Smooth muscle cell (in vitro differentiated cells): ENCODE measurements around the gene ARHGDIB. TPM values are rescaled to one million over a fixed set of nuclear protein-coding genes. Genes with fewer than 3 reads are reported as not detected.

Source experiments
- DNase-seq: peaks from one replicate; lab custom pipeline; 2025; ENCODE audit not compliant: unreplicated experiment; lab: John Stamatoyannopoulos, UW
- H2AFZ ChIP-seq: fragments of 200-600 bp; sonication (generic); 2 replicates; pipeline ENCODE4 v1.6.0; 2016; ENCODE audit warnings: antibody characterized with exemption, low read depth, mild to moderate bottlenecking
- H3F3A ChIP-seq: fragments of 200-600 bp; sonication (generic); 2 replicates; pipeline ENCODE4 v1.6.0; 2017; ENCODE audit warnings: antibody characterized with exemption, low read depth
- H3K27ac ChIP-seq: fragments of 200-600 bp; sonication (generic); 2 replicates; pipeline ENCODE4 v1.5.1; 2016; ENCODE audit warnings: low read depth, mild to moderate bottlenecking
- H3K27me3 ChIP-seq: fragments of 200-600 bp; sonication (generic); 2 replicates; pipeline ENCODE4 v1.6.1; 2016; ENCODE audit warnings: low read depth, mild to moderate bottlenecking
- H3K36me3 ChIP-seq: fragments of 200-600 bp; sonication (generic); 2 replicates; pipeline ENCODE4 v1.5.1; 2016; ENCODE audit warnings: low read depth
- H3K4me1 ChIP-seq: fragments of 200-600 bp; sonication (generic); 2 replicates; pipeline ENCODE4 v1.5.1; 2016; ENCODE audit warnings: low read depth
- H3K4me2 ChIP-seq: fragments of 200-600 bp; sonication (generic); 2 replicates; pipeline ENCODE4 v1.6.0; 2016; ENCODE audit warnings: mild to moderate bottlenecking
- H3K4me3 ChIP-seq: fragments of 200-600 bp; sonication (generic); 2 replicates; pipeline ENCODE4 v1.5.1; 2016; ENCODE audit warnings: mild to moderate bottlenecking
- H3K79me2 ChIP-seq: fragments of 200-600 bp; sonication (generic); 2 replicates; pipeline ENCODE4 v1.6.0; 2016; ENCODE audit warnings: low read depth, mild to moderate bottlenecking
- H3K9ac ChIP-seq: fragments of 200-600 bp; sonication (generic); 2 replicates; pipeline ENCODE4 v1.6.0; 2016; ENCODE audit warnings: low read depth
- H3K9me3 ChIP-seq: fragments of 200-600 bp; sonication (generic); replicated peaks from 2 replicates; pipeline ENCODE4 v1.5.1; 2016; ENCODE audit warnings: low read depth
- H4K20me1 ChIP-seq: fragments of 200-600 bp; sonication (generic); 2 replicates; pipeline ENCODE4 v1.6.0; 2016; ENCODE audit warnings: low read depth
- WGBS: methylation state at CpG from one replicate; pipeline ENCODE4 v1.1.7; 2016; ENCODE audit warnings: low lambda C conversion rate; 5-methylcytosine and 5-hydroxymethylcytosine counted together
- polyA plus RNA-seq: library from polyadenylated mRNA; unstranded; fragments of >200 nt; fragmentation: Nextera tagmentation; extraction: Ambion mirVana; gene quantifications from 2 replicates; pipeline ENCODE4 v1.2.1, GENCODE V29; 2016
- total RNA-seq: library from RNA; depleted of rRNA; stranded (reverse); fragments of >200 nt; gene quantifications from 2 replicates; pipeline ENCODE4 v1.2.3, GENCODE V29; 2014
- TF ChIP-seq, protein P1 (sequence below): fragments of 200-600 bp; sonication (generic); IDR thresholded peaks from 2 replicates; pipeline ENCODE4 v1.5.1; 2017; ENCODE audit warnings: borderline replicate concordance, mild to moderate bottlenecking, antibody characterized with exemption; ENCODE audit not compliant: insufficient read depth, poor library complexity, severe bottlenecking

ARHGDIB gene
- total and polyA plus RNA-seq, 2 experiments from 2014 or later = 35.8 to 36.4 TPM

DNA sequence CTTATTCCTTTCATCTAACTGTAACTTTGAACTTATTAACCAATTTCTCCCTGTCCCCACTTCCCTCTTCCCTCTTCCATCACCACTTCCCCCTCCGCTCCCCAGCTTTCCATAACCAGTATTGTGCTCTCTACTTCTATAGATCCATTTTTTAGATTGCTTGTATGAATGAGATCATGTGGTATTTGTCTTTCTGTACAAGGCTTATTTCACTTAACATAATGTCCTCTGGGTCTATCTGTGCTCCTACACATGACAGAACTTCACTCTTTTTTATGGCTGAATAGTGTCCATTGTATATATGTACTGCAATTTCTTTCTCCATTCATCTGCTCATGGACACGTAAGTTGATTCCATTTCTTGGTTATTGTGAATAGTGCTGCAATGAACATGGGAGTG, 37.5 kb downstream of the ARHGDIB start:
- H3K27me3 ChIP-seq = no peaks in the 10 kb centered on the region
- no peak overlapping the region for H3K27ac ChIP-seq
- H3K36me3 ChIP-seq = no peaks in the 10 kb centered on the region
- no peaks in the 10 kb centered on the region for H3K9me3 ChIP-seq
- H3K4me1 ChIP-seq = peaks cover 6% of the 10 kb centered on the region
- WGBS = 96% methylated on average over 2 of the region's 2 CpGs
- no peaks in the 10 kb centered on the region for H3K79me2 ChIP-seq
- no peaks in the 10 kb centered on the region for H3F3A ChIP-seq
- H3K4me3 ChIP-seq = no peak overlapping the region
- H3K9ac ChIP-seq = no peak overlapping the region
- no peaks in the 10 kb centered on the region for H4K20me1 ChIP-seq
- no peak overlapping the region for H3K4me2 ChIP-seq
- no peak for DNase-seq
- peak overlapping the region; percentile 18 for H2AFZ ChIP-seq
- TF ChIP-seq, protein P1, sequence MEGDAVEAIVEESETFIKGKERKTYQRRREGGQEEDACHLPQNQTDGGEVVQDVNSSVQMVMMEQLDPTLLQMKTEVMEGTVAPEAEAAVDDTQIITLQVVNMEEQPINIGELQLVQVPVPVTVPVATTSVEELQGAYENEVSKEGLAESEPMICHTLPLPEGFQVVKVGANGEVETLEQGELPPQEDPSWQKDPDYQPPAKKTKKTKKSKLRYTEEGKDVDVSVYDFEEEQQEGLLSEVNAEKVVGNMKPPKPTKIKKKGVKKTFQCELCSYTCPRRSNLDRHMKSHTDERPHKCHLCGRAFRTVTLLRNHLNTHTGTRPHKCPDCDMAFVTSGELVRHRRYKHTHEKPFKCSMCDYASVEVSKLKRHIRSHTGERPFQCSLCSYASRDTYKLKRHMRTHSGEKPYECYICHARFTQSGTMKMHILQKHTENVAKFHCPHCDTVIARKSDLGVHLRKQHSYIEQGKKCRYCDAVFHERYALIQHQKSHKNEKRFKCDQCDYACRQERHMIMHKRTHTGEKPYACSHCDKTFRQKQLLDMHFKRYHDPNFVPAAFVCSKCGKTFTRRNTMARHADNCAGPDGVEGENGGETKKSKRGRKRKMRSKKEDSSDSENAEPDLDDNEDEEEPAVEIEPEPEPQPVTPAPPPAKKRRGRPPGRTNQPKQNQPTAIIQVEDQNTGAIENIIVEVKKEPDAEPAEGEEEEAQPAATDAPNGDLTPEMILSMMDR = no peak

DNA sequence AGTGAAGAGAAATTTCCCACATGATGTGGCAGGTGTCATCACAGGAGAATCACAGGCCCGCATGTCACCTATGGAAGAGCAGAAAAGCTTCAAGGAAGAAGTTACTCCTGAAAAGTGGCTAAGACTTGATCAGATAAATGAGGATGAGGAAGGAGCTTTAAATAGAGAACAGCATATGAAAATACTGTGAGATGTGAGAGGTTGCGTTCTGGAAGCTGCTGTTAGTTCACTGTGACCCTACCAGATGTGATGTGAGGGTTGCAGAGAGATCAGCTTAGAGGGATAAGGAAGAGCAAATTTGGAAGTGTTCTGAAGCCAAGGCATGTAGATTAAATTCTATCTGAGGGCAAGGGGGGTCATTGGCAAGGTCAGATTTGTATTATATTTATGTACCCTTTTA, 40.2 kb downstream of the ARHGDIB start:
- H2AFZ ChIP-seq = no peak overlapping the region
- TF ChIP-seq, protein P1 = no peak
- no peak overlapping the region for H3K9ac ChIP-seq
- H3F3A ChIP-seq = no peaks in the 10 kb centered on the region
- no peak overlapping the region for H3K4me3 ChIP-seq
- H3K4me1 ChIP-seq = no peaks in the 10 kb centered on the region
- H3K27me3 ChIP-seq = no peaks in the 10 kb centered on the region
- H3K4me2 ChIP-seq = no peak overlapping the region
- H3K9me3 ChIP-seq = no peaks in the 10 kb centered on the region
- H4K20me1 ChIP-seq = no peaks in the 10 kb centered on the region
- H3K79me2 ChIP-seq = no peaks in the 10 kb centered on the region
- DNase-seq = no peak
- no peak overlapping the region for H3K27ac ChIP-seq
- 91% methylated on average over 2 of the region's 2 CpGs for WGBS
- no peaks in the 10 kb centered on the region for H3K36me3 ChIP-seq

DNA sequence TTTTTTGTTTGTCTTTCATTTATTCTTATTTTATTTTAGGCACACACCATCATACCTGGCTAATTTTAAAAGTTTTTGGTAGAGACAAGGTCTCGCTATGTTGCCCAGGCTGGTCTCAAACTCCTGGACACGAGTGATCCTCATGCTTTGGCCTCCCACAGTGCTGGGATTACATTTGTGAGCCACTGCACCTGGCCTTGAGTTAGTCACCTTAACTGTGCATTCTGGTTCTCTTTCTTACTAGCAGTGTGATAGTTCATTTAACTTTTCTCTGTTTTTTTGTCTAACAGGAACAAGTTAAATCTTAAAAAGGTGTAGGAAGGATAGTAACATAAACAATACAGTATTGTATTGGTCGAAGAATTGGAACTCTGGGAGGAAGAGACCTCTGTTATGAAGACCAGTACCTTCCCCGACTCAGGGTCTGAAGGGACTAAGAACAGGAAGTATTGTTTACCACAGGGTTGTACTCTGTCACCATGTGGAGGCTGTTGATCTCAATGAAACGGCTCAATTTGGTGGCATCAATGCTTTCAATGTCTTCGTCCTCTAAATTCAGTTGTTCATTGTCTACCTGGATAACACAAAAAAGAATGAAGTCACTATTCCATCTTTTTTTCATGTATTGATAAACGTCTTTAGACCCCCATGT, 40.8 kb downstream of the ARHGDIB start:
- no peaks in the 10 kb centered on the region for H3K4me1 ChIP-seq
- H3K27ac ChIP-seq = no peak overlapping the region
- H3K9ac ChIP-seq = no peak overlapping the region
- H3K36me3 ChIP-seq = no peaks in the 10 kb centered on the region
- no peak for DNase-seq
- H4K20me1 ChIP-seq = no peaks in the 10 kb centered on the region
- H3K27me3 ChIP-seq = no peaks in the 10 kb centered on the region
- H3K4me2 ChIP-seq = no peak overlapping the region
- H2AFZ ChIP-seq = no peak overlapping the region
- H3F3A ChIP-seq = no peaks in the 10 kb centered on the region
- no peak overlapping the region for H3K4me3 ChIP-seq
- 83% methylated on average over 7 of the region's 7 CpGs for WGBS
- TF ChIP-seq, protein P1 = no peak
- no peaks in the 10 kb centered on the region for H3K79me2 ChIP-seq
- H3K9me3 ChIP-seq = no peaks in the 10 kb centered on the region

DNA sequence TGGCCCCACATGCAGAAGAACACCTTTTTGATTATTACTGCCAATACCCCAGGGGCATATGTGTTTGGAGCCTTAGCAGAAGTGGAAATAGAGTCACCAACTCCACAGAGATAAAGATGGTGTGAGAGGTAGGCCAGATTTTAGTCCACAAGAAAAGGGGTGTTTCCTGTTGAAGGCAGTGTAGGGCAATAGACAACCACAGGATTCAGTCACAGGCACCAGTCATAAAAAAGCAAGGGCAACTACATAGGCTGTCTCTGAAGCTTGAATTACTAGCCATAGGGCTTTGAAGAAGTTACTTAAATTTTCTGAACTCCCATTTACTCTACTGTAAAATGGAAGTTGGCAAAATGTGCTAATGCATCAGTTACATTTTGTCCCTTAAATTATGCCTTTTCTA, 41.9 kb downstream of the ARHGDIB start:
- Histone ChIP-seq H3K27ac (no peak overlapping the region), H3K27me3 (no peaks in the 10 kb centered on the region), H3K4me1 (no peaks in the 10 kb centered on the region), H2AFZ (no peak overlapping the region), H4K20me1 (no peaks in the 10 kb centered on the region), H3K4me2 (no peak overlapping the region), H3K9me3 (no peaks in the 10 kb centered on the region), H3F3A (no peaks in the 10 kb centered on the region), H3K79me2 (no peaks in the 10 kb centered on the region), H3K9ac (no peak overlapping the region), H3K4me3 (no peak overlapping the region), H3K36me3 (no peaks in the 10 kb centered on the region)
- TF ChIP-seq, protein P1 = no peak
- DNase-seq = no peak
